Mucosa of descending colon (tissue), 3 donors: ENCODE measurements around the gene TACR3. TPM values are rescaled to one million over a fixed set of nuclear protein-coding genes. Genes with fewer than 3 reads are reported as not detected.
"Not testable (repeated sequence)": the region's sequence is repeated elsewhere in the genome, so short reads cannot be mapped to it uniquely, and the experiment has no call there.

Source experiments
- ATAC-seq: fragments of 200-7000 bp; cut with Tn5 transposase; one replicate; pipeline ENCODE4 v1.9.1; 2020; ENCODE audit warnings: mild to moderate bottlenecking, moderate library complexity
- DNase-seq, 3 donors: peaks; one replicate each; pipeline ENCODE4 v3.0.0-alpha.2; 2020
- H3K36me3 ChIP-seq: fragments of 200-600 bp; one replicate; pipeline ENCODE4 v1.8.0; 2021; ENCODE audit warnings: low read depth, mild to moderate bottlenecking
- H3K4me1 ChIP-seq: fragments of 200-600 bp; one replicate; pipeline ENCODE4 v1.8.0; 2021; ENCODE audit warnings: low read depth, mild to moderate bottlenecking
- H3K4me3 ChIP-seq: fragments of 200-600 bp; one replicate; pipeline ENCODE4 v1.8.0; 2021; ENCODE audit warnings: mild to moderate bottlenecking
- H3K9me3 ChIP-seq: fragments of 200-600 bp; one replicate; pipeline ENCODE4 v1.8.0; 2021; ENCODE audit warnings: mild to moderate bottlenecking
- intact Hi-C, 2 donors: fragments of 100-400 bp; cut with DNase I in 1 of 2; cut with micrococcal nuclease in 1 of 2; formaldehyde crosslinking; loops; one replicate each; pipeline versions ENCODE4 v1.11.0 to v1.11.1; 2022; cut with DNase I, micrococcal nuclease
- total RNA-seq, 3 donors: library from RNA; stranded (reverse); fragmentation: NEBNext Ultra II Directional in 2 of 3; extraction: Animal tissue kit (Norgen Biotek cat#: 25700) in 2 of 3; gene quantifications; one replicate each; pipeline versions ENCODE4 v1.2.1 to v1.2.4, GENCODE V29; 2021 to 2023
- TF ChIP-seq, protein P1 (sequence below): fragments of 200-600 bp; IDR thresholded peaks from one replicate; pipeline ENCODE4 v1.8.0; 2022; ENCODE audit warnings: antibody characterized with exemption, mild to moderate bottlenecking
- donor health status: DM: no; HTN: no; CAD: no; lungs with moderate emphysema.
- donor health status: DM: no; HTN: no; CAD: no.
- donor health status: DM: no; HTN: yes; CAD: no.

TACR3 gene
- total RNA-seq, 3 donors from 2014 or later: not detected

DNA sequence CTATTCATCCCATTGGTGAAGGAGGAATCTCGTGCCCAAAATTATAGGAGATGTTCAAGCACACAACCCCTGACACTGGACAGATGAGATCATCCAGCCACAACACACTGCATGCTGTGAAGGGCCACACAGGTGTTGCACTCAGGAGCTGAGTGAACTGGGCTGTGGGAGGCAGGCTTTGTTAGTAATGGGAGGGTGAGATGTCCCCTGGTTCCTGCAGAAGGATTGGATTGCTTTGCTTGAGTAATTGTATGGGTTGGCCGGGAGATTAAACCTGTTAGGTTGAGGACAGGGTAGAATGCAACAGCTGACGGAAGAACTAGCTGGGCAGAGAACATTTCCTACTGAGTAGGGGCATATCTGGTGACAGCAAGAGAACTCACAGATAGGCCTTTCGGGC lies 152.2 kb downstream of the TACR3 start:
- no peak overlapping the region for H3K4me3 ChIP-seq
- DNase-seq: no peak
- no peak for ATAC-seq
- intact Hi-C loops: no loop called here
- no peaks in the 10 kb centered on the region for H3K9me3 ChIP-seq
- TF ChIP-seq, protein P1, sequence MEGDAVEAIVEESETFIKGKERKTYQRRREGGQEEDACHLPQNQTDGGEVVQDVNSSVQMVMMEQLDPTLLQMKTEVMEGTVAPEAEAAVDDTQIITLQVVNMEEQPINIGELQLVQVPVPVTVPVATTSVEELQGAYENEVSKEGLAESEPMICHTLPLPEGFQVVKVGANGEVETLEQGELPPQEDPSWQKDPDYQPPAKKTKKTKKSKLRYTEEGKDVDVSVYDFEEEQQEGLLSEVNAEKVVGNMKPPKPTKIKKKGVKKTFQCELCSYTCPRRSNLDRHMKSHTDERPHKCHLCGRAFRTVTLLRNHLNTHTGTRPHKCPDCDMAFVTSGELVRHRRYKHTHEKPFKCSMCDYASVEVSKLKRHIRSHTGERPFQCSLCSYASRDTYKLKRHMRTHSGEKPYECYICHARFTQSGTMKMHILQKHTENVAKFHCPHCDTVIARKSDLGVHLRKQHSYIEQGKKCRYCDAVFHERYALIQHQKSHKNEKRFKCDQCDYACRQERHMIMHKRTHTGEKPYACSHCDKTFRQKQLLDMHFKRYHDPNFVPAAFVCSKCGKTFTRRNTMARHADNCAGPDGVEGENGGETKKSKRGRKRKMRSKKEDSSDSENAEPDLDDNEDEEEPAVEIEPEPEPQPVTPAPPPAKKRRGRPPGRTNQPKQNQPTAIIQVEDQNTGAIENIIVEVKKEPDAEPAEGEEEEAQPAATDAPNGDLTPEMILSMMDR: no peak
- H3K36me3 ChIP-seq: no peaks in the 10 kb centered on the region
- no peaks in the 10 kb centered on the region for H3K4me1 ChIP-seq

DNA sequence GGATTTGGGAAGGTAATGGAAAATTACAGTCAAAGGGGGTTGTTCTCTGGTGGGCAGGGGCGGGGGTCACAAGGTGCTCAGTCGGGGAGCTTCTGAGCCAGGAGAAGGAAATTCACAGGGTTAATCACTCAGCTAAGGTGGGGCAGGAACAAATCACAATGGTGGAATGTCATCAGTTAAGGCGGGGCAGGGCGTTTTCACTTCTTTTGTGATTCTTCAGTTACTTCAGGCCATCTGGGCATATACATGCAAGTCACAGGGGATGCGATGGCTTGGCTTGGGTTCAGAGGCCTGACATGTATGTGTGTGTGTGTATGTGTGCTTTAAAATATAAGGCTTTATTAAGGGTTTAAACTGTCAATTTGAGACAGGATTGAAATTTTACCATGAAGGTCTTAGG lies 160.6 kb downstream of the TACR3 start:
- DNase-seq, intact Hi-C loops, ATAC-seq, H3K4me3 ChIP-seq, H3K9me3 ChIP-seq, H3K36me3 ChIP-seq, H3K4me1 ChIP-seq: not testable (repeated sequence)
